ENCODE data around the gene FKBP8.

Gene FKBP8

GRCh38 chr19:18500376-18500775 is 43.0 kb downstream of the FKBP8 start:
- Histone ChIP-seq H2BK5ac (ENCODE audit: low read length) (no peak overlapping the region), H3K27ac (ENCODE audit: low read depth, low read length) (no peak overlapping the region), H4K5ac (ENCODE audit: low read length) (no peak overlapping the region), H2AK5ac (ENCODE audit: low read length) (no peak overlapping the region), H3K4me1 (ENCODE audit: control insufficient read depth, low read depth, low read length) (no peaks in the 10 kb centered on the region), H3K79me1 (ENCODE audit: low read length) (peaks cover 40% of the 10 kb centered on the region), H3K4me3 (ENCODE audit: low read length) (no peak overlapping the region), H3K56ac (ENCODE audit: low read length) (no peak overlapping the region), H3K23ac (ENCODE audit: low read length) (no peak overlapping the region), H3K27me3 (ENCODE audit: insufficient read depth, low read length, poor library complexity) (no peaks in the 10 kb centered on the region), H3K36me3 (ENCODE audit: control insufficient read depth, insufficient read depth, low read length) (no peaks in the 10 kb centered on the region), H4K8ac (ENCODE audit: low read depth, low read length) (no peak overlapping the region), H2BK120ac (ENCODE audit: low read depth, low read length) (no peak overlapping the region), H3K4ac (ENCODE audit: low read depth, low read length) (no peak overlapping the region), H3K4me2 (ENCODE audit: low read length) (no peak overlapping the region), H2BK15ac (replicated peaks; ENCODE audit: low read depth) (no peak overlapping the region), H3K18ac (ENCODE audit: low read length) (no peak overlapping the region), H3K79me2 (ENCODE audit: control insufficient read depth, insufficient read depth, low read length) (peaks cover 35% of the 10 kb centered on the region), H3K9ac (ENCODE audit: low read length) (no peak overlapping the region)
- no peak for DNase-seq
- whole genome bisulfite sequencing (ENCODE audit: extremely low coverage, insufficient coverage, low lambda C conversion rate): no CpG with 5 or more reads among the region's 7 CpGs

- H3K4ac ChIP-seq (ENCODE audit: low read depth, low read length): no peak overlapping the region
- no peak overlapping the region for H2BK120ac ChIP-seq (ENCODE audit: low read depth, low read length)
- peaks cover 31% of the 10 kb centered on the region for H3K79me2 ChIP-seq (ENCODE audit: control insufficient read depth, insufficient read depth, low read length)
- H3K79me1 ChIP-seq (ENCODE audit: low read length): peaks cover 39% of the 10 kb centered on the region
- no peak for DNase-seq
- H3K56ac ChIP-seq (ENCODE audit: low read length): no peak overlapping the region
- H3K9ac ChIP-seq (ENCODE audit: low read length): no peak overlapping the region
- no peak overlapping the region for H3K4me2 ChIP-seq (ENCODE audit: low read length)
- no peak overlapping the region for H2BK5ac ChIP-seq (ENCODE audit: low read length)
- no peaks in the 10 kb centered on the region for H3K36me3 ChIP-seq (ENCODE audit: control insufficient read depth, insufficient read depth, low read length)
- H2BK15ac ChIP-seq (replicated peaks; ENCODE audit: low read depth): no peak overlapping the region
- no peaks in the 10 kb centered on the region for H3K27me3 ChIP-seq (ENCODE audit: insufficient read depth, low read length, poor library complexity)
- H3K18ac ChIP-seq (ENCODE audit: low read length): no peak overlapping the region
- no peak overlapping the region for H4K8ac ChIP-seq (ENCODE audit: low read depth, low read length)
- H2AK5ac ChIP-seq (ENCODE audit: low read length): no peak overlapping the region
- H3K4me1 ChIP-seq (ENCODE audit: control insufficient read depth, low read depth, low read length): no peaks in the 10 kb centered on the region
- no peak overlapping the region for H4K5ac ChIP-seq (ENCODE audit: low read length)
- H3K27ac ChIP-seq (ENCODE audit: low read depth, low read length): no peak overlapping the region
- H3K23ac ChIP-seq (ENCODE audit: low read length): no peak overlapping the region
- no peak overlapping the region for H3K4me3 ChIP-seq (ENCODE audit: low read length)
- no CpG with 5 or more reads among the region's 7 CpGs for WGBS (ENCODE audit: extremely low coverage, insufficient coverage, low lambda C conversion rate)
Observed at GRCh38 chr19:18499055-18499775, 44.2 kb downstream of the FKBP8 start.

GRCh38 chr19:18496980-18497256 is 46.5 kb downstream of the FKBP8 start:
- H2BK5ac ChIP-seq (ENCODE audit: low read length): no peak overlapping the region
- no peak overlapping the region for H3K23ac ChIP-seq (ENCODE audit: low read length)
- no peaks in the 10 kb centered on the region for H3K36me3 ChIP-seq (ENCODE audit: control insufficient read depth, insufficient read depth, low read length)
- H3K4ac ChIP-seq (ENCODE audit: low read depth, low read length): no peak overlapping the region
- peaks cover 23% of the 10 kb centered on the region for H3K79me2 ChIP-seq (ENCODE audit: control insufficient read depth, insufficient read depth, low read length)
- no peak overlapping the region for H3K18ac ChIP-seq (ENCODE audit: low read length)
- H2BK120ac ChIP-seq (ENCODE audit: low read depth, low read length): no peak overlapping the region
- H4K5ac ChIP-seq (ENCODE audit: low read length): no peak overlapping the region
- H3K4me1 ChIP-seq (ENCODE audit: control insufficient read depth, low read depth, low read length): no peaks in the 10 kb centered on the region
- H3K27ac ChIP-seq (ENCODE audit: low read depth, low read length): no peak overlapping the region
- H3K79me1 ChIP-seq (ENCODE audit: low read length): peaks cover 39% of the 10 kb centered on the region
- no peak overlapping the region for H3K56ac ChIP-seq (ENCODE audit: low read length)
- no peak overlapping the region for H3K9ac ChIP-seq (ENCODE audit: low read length)
- H4K8ac ChIP-seq (ENCODE audit: low read depth, low read length): no peak overlapping the region
- no peak overlapping the region for H2AK5ac ChIP-seq (ENCODE audit: low read length)
- no peaks in the 10 kb centered on the region for H3K27me3 ChIP-seq (ENCODE audit: insufficient read depth, low read length, poor library complexity)
- no peak overlapping the region for H2BK15ac ChIP-seq (replicated peaks; ENCODE audit: low read depth)
- WGBS (ENCODE audit: extremely low coverage, insufficient coverage, low lambda C conversion rate): no CpG with 5 or more reads among the region's 4 CpGs
- no peak overlapping the region for H3K4me3 ChIP-seq (ENCODE audit: low read length)
- H3K4me2 ChIP-seq (ENCODE audit: low read length): no peak overlapping the region
- no peak for DNase-seq

GRCh38 chr19:18496167-18496979 is 47.0 kb downstream of the FKBP8 start:
- Histone ChIP-seq H3K27me3 (ENCODE audit: insufficient read depth, low read length, poor library complexity) (no peaks in the 10 kb centered on the region), H3K4me2 (ENCODE audit: low read length) (no peak overlapping the region), H3K79me1 (ENCODE audit: low read length) (peaks cover 36% of the 10 kb centered on the region), H3K56ac (ENCODE audit: low read length) (no peak overlapping the region), H4K5ac (ENCODE audit: low read length) (no peak overlapping the region), H3K18ac (ENCODE audit: low read length) (no peak overlapping the region), H2BK15ac (replicated peaks; ENCODE audit: low read depth) (no peak overlapping the region), H3K9ac (ENCODE audit: low read length) (no peak overlapping the region), H2AK5ac (ENCODE audit: low read length) (no peak overlapping the region), H3K4me3 (ENCODE audit: low read length) (no peak overlapping the region), H3K79me2 (ENCODE audit: control insufficient read depth, insufficient read depth, low read length) (peaks cover 20% of the 10 kb centered on the region), H3K36me3 (ENCODE audit: control insufficient read depth, insufficient read depth, low read length) (no peaks in the 10 kb centered on the region), H3K4me1 (ENCODE audit: control insufficient read depth, low read depth, low read length) (no peaks in the 10 kb centered on the region), H2BK5ac (ENCODE audit: low read length) (no peak overlapping the region), H3K4ac (ENCODE audit: low read depth, low read length) (no peak overlapping the region), H3K27ac (ENCODE audit: low read depth, low read length) (no peak overlapping the region), H3K23ac (ENCODE audit: low read length) (no peak overlapping the region), H2BK120ac (ENCODE audit: low read depth, low read length) (no peak overlapping the region), H4K8ac (ENCODE audit: low read depth, low read length) (no peak overlapping the region)
- peak; percentile 33 for DNase-seq
- WGBS (ENCODE audit: extremely low coverage, insufficient coverage, low lambda C conversion rate): no CpG with 5 or more reads among the region's 11 CpGs

GRCh38 chr19:18495204-18495911 is 48.0 kb downstream of the FKBP8 start:
- Histone ChIP-seq H3K4me2 (ENCODE audit: low read length) (no peak overlapping the region), H3K9ac (ENCODE audit: low read length) (no peak overlapping the region), H3K79me1 (ENCODE audit: low read length) (peaks cover 33% of the 10 kb centered on the region), H3K27ac (ENCODE audit: low read depth, low read length) (no peak overlapping the region), H3K56ac (ENCODE audit: low read length) (peak overlapping the region; percentile 46), H3K4me1 (ENCODE audit: control insufficient read depth, low read depth, low read length) (no peaks in the 10 kb centered on the region), H2BK5ac (ENCODE audit: low read length) (no peak overlapping the region), H3K36me3 (ENCODE audit: control insufficient read depth, insufficient read depth, low read length) (no peaks in the 10 kb centered on the region), H2BK15ac (replicated peaks; ENCODE audit: low read depth) (no peak overlapping the region), H2BK120ac (ENCODE audit: low read depth, low read length) (no peak overlapping the region), H2AK5ac (ENCODE audit: low read length) (no peak overlapping the region), H4K8ac (ENCODE audit: low read depth, low read length) (no peak overlapping the region), H4K5ac (ENCODE audit: low read length) (no peak overlapping the region), H3K18ac (ENCODE audit: low read length) (no peak overlapping the region), H3K23ac (ENCODE audit: low read length) (peak overlapping the region; percentile 2), H3K4ac (ENCODE audit: low read depth, low read length) (no peak overlapping the region), H3K4me3 (ENCODE audit: low read length) (no peak overlapping the region), H3K27me3 (ENCODE audit: insufficient read depth, low read length, poor library complexity) (no peaks in the 10 kb centered on the region), H3K79me2 (ENCODE audit: control insufficient read depth, insufficient read depth, low read length) (peaks cover 13% of the 10 kb centered on the region)
- no CpG with 5 or more reads among the region's 14 CpGs for WGBS (ENCODE audit: extremely low coverage, insufficient coverage, low lambda C conversion rate)
- DNase-seq: no peak

Measured in mesendoderm (in vitro differentiated cells).